Measurements from ENCODE around the gene VSX1.

Gene VSX1

DNA sequence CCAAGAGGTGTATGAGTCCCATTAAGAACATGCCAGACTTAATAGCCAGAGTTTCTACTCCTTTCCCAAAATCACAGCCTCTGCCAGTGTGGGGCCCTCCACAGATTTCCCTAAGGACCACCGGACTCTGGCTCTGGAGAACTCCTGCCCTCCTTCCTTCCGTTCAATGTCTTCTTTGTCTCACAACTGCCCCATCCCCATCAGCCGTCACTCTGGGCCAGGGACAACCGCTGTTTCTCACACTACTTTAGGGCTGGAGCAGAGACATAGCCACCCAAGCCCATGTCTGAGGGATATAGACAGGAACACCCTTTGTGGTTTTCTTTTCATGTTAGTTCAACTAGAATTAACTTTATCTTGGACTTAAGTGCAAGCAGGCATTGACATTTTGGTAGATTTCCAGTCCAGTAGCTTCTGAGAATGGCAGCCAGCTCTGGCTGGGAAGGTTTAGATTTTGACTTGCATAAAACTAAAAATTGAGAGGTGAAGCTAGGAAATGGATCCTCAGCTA lies 17.3 kb downstream of the VSX1 start:
- DNase-seq: no peak

DNA sequence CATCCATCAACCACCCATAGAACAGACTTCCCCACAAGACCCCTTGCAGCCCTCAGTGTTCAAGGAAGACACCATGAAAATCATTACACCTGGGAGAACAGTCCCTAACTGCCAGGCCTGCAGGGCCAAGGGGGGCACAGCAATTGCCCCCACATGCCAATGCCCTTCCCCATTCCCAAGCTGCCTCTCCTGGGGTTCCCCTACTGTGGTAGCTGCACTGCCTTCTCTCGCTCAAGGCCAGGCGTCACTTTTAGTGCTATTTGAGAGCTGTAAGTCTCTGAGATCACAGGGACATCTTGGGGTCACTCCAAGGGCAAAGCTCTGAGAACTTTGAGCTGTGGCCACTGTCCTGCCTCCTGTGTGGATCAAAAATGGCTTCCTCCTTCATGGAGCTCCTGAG lies 18.0 kb downstream of the VSX1 start:
- no peak for DNase-seq

DNA sequence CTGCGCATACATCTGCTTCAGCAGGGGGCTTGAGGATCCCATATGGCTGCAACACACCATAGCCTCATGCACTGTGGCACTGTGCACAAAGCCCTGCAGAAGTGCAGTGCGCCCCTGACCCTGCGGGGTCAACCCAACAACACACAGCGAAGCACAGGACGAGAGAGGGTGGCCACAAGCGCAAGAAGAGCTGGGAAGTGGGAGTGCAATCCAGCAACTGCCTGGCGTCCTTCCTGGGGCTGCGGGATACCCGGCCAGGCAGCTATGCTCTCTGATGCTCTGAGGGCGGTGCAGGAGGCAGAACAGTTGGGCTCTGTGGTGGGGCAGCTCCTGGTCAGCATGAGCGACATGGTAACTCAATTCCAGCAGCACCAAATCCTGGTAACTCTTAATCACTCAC lies 18.4 kb downstream of the VSX1 start:
- no peak for DNase-seq

DNA sequence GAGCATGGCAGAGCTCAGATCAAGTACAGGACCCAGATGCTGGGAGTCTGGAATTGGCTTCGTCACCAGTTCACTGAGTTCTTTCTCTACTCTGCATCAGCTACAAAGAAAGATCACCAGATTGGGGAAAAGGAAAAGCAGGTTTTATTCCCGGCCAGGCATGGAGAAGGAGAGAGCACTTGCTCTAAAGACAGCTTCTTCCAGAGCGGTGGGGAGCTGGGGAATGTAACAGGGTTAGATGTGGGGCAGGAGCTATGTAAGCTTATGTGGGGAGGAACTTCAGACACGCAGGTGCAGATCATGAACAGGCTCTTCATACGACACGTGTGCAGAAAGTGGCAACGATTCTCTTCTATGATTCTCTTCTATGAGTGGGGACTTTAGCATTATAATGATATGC lies 19.1 kb downstream of the VSX1 start:
- no peak for DNase-seq

DNA sequence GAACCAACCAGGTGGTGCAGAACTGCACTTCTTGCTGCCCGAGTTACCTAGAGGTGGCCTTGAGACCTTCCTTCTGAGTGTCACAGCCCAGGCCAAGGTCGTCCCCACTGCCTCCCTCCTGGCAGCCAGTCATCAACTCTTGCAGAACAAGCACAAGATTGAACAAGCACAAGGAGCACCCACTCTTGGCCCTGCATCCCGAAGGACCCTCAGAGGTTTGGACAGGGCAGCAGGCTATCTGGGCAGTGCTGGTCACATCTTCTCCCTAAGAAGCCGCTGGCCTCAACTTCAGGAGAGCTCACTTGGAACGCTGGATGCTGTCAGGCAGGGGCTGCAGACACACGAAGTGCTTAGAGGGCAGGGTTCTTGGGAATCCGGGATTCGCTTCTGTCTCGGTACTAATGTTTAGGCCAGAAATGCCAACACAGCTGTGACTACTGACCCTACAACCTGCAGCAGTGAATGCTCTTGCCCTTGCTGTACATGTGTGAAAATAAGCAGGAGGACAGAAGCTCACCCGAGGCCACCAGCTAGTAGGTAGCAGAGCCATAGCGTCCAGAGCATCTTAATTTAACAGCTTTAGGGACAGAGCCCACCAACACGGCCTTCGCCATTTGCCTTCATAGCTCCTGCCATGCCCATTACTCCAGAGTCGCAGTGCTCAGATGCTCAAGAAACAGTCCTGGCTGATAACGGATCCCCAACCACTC lies 20.0 kb downstream of the VSX1 start:
- DNase-seq: no peak

DNA sequence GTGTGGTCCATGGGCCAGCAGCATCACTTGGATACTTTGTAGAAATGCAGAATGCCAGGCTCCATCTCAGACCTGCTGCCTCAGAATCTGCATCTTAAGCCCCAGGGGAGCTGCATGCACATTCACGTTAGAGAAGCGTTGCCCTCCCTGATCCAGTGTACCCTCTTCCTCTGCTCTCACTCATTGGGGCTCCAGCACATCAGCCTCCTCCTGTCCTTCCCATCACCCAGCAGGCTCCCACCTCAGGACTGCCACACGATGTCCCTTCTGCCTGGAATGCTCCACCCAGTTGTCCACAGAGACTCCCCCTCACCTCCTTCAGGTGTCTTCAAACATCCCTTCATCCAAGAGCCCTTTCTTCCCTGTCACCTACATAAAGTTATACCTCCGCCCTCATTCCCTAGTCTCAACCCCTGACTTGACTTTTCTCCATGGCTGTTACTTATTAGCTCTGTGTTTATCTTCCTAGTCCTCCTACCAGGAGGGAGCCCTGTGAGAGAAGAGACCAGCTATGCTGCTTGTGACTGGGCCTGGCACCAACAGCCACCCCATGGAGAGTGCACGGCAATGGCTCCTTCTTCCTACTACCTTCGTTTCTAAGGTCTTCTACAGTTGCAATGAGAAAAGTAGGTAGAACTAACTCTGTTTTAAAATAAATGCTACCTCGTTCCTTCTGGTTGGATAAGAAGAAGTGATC lies 20.7 kb downstream of the VSX1 start:
- no peak for DNase-seq

DNA sequence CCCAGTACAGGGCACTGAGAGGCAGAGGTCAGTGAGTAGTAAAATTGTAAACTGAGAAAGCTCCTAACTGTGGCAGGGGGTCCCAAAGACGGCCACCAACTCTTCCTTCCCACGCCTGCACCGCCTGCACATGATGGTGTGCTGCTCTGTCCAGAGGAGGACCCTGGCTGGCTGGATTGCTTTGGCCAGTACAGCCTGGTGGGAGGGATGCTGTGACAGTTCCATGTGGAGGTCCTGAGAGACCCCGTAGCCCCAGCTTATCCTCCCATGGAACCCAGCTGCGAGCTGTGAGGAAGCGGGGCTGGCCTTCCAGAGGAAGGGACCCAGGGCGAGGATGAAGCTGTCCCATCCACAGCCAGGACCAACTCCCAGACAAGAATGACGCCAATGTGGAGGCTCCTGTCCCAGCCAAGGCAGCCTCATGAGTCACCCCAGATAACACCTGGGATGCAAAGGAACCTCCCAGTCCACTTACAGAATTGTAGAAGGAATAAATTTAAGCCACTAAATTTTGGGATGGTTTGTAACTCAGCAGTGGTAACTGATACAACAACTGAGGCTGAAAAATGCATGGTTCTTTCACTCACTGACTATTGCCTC lies 22.0 kb downstream of the VSX1 start:
- DNase-seq: no peak

DNA sequence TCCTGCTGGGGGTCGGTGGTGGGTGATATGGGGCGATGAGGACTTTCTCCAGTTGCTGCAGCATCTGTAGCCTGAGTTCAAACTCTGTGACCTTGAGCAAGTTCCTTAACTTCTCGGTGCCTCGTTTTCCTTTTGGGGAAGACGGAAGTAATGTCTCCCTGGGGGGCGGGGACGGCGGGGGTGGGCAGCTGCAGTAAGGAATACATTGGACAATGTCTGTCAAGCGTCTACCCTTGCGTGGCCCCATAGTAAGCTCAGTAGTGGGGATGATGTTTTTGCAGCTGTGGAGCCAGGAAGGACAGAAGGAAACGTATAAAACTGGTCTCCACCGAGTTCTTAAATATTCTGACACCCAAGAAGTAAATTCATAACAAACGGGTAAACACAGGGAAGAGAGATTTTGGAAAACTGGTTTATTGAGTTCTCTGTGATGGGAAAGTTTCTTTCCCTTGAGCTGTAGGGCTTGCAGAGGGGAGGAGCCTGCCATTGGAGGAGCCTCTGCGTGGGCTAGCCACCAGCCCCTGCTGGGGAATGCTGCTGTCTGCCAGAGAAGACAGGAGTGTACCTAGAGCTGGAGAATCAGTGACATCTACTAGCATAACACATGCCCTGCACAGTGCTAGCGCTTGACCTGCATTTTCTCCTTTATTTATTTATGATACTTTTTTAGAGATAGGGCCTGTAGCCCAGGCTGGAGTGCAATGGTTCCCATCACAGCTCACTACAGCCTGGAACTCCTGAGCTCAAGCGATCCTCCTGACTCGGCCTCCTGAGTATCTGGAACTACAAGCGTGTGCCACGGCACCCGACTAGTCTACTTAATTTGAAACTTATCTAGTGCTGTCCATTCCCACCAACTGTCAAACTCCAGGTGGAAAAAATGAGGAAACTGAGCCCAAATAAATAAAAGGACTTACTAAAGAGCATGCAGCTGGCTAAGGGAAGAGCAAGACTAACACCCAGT lies 22.8 kb downstream of the VSX1 start:
- peak; percentile 39 for DNase-seq

DNA sequence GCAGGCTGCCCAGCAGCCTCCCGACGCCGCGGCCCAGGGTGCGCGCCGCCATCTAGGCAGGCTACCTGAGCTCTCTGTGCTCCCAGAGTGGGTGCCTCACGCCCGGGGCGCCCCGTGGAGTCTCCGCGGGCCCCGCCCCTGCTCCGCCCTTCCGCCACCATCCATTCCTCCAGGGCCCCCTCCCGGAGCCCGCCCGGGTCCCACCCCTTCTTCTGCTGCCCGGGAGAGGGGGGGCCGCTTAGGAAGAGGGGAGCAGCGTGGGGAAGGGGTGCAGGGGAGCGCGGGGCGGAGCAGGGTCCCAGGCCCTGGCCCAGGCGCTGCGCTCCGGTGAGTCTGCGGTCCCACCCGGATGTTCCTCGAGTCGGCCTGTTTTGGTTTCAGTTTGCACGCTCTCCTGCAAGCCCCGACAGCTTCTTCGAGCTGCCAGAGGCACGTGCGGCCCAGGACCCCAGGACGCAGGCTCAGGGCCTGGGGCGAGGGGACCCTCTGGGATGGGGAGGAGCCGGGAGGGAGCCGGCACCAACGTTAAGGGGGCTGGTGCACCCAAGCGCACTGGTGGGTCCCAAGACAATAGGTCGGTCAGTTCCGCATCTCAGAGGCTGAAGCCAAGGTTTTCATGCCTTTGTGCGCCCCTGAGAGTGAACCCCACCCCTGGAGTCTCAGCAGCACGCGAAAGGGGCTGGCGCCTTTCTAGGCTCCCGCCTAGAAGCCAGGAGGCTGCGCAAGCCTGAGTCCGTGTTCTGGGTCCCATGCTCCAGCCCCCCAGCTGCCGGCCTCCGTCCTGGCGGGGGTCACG lies 23.7 kb downstream of the VSX1 start, which contains the start of gene ACSS1:
ACSS1 (minus strand) TSS at position 89 of the 796 bp plus-strand sequence; CDS start at position 52, 37 bp downstream.
- peak; percentile 83 for DNase-seq

DNA sequence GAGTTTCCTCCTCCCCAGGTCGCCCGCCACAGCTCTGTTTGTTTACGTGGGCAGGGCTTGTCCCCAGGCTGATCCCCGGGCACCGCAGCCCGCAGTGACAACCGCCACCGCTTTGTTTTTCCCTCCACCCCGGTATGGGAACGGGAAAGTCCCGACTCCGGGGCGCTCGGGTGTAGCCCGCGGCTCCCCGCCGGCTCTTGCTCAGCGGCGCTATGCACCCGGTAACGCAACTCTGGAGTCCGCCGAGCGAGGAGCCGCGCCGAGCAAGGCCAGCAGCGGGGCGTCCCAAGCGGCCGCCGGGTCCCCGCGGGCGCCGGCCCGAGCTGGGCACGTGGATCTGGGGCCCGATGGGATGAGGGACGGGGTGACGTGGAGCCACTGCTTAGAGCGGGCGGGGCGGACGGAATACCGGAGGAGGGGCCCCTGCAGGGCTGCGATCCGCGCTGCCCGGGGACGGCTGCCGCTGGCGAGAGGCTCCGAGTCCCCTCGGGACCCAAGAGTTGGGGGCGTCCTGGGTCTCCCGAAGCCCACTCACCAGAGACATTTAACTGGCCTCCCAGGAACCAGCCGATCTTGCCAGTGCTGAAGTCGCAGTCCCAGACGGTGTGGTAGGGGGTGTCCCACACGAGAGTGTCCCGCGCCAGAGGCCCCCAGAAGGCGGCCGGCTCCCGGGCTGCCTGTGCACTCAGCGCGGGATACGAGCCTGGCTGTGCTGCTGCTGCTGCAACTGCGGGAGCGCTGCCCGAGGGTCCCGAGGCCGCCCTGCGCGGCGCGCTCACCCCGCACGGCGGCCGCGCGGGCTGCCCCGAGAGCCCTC lies 24.5 kb downstream of the VSX1 start:
- peak; percentile 73 for DNase-seq

DNA sequence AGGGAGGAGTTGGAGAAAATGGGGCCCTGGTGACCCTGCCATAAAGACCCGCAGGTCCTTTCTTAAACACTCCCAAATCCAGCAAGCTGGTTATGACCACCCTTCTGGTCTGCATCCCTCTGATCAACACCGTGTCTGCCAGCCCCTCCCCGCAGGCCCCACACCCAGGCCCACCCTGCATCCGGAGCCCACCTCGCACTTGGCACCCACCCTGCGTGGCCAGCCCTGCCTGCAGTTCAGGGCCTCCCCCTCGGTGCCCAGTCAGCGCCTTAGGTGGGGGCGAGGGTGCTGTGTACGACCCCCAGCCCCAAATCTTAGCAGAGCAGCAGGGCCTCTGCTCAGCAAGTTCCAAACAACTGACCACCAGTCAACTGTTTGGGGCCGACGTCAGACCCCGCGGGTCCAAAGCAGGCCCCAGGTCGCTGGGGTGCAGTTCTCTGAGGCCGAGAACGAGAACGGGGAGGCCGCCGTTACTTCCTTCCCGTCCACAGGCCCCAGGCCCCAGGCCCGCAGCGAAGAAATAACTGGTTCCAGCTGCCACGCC lies 25.2 kb downstream of the VSX1 start:
- no peak for DNase-seq

DNA sequence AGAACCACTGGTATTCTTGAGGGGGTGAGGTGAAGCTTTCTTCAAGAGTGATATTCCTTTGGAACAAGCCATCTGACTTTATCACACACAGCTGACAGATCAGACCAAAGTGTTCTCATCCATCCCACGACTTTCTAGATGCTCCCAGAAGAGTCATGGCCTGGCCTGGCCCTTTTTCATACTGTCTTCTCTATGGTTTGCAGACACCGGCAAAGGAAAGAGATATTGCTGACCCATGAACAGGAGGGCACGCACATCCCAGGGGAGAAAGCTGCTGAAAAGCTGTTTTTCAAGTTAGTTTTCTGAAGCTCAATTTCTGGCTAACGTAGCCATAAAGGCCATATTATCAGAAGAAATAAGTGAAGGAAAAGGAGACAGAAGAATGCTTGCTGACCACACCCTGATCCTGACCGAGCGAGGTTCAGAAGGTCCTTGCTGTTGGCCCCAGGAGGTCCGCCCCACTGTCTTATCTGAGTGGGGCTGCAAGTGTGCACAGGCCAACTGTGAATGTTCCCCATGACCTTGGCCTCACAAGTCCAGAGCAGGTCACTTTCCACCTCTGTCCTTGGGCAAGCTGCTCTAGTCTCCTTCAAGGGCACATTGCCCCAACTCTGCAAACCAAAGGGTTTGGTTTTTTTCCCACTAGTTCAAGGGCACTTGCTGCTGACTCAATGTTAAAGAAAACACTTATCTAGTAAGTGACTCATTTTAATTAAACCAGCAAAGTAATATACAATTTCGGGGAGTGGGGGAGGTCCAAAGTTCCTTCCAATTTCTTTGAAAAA lies 26.0 kb downstream of the VSX1 start:
- DNase-seq: no peak

DNA sequence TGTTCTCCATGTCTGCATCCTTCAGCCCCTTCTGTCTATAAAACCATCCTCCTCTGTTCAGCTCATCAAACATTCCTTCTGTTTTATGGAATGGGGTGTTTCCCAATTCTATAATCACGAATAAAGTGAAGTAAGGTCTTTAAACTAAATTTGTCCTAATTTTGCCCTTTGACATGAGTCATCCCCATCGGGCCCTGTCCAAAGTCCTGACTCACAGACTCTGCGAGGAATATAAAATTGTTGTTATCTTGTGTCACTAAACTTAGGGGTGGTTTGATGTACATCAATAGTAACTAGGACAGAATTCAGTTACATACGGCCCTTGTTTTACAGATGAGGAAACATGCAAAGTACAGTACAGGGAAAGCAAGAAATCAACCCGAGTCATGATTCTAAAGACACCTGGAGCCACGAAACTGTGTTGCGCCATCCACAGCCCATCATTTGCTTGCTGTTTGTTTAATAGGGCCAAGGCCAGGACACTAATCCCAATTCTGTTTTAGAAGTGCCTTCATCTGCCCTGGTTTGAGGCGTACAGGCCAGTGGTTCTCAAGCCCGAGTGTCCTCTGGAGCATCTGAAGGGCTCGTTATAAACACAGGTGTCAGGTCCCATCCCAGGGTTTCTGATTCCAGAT lies 26.8 kb downstream of the VSX1 start:
- DNase-seq: no peak

DNA sequence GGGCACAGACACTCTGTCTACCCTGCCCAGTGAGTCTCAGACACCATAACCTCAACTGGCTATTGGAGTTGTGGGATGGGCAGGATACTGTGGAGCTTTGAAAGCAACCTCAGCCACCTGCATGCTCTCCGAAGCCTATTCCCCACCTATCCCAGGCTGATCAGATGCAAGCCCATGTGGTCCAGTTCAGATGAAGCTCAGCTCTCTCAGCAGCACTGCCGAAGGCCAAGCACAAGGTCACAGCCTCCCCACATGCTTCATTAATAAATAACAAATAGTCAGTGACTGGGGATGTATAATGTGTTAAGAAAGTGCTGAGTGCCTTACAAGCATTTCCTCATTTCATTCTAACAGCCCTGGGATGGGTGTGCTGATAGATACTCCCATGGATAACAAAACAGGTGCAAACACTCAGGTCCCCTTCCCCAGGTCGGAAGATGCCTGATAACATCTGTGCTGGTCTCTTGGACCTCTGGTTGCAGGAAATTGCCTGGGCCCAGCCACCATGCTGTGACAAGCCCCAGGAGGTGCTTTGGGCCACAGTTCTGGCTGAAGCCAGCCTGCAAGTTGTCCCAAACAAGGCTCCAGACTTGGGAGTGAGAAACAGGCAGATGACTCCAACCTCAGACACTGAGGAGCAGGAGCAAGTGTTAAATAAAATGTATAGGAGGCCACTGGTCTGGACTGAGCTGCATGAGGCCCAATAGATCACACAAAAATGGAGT lies 27.7 kb downstream of the VSX1 start:
- DNase-seq: no peak

DNA sequence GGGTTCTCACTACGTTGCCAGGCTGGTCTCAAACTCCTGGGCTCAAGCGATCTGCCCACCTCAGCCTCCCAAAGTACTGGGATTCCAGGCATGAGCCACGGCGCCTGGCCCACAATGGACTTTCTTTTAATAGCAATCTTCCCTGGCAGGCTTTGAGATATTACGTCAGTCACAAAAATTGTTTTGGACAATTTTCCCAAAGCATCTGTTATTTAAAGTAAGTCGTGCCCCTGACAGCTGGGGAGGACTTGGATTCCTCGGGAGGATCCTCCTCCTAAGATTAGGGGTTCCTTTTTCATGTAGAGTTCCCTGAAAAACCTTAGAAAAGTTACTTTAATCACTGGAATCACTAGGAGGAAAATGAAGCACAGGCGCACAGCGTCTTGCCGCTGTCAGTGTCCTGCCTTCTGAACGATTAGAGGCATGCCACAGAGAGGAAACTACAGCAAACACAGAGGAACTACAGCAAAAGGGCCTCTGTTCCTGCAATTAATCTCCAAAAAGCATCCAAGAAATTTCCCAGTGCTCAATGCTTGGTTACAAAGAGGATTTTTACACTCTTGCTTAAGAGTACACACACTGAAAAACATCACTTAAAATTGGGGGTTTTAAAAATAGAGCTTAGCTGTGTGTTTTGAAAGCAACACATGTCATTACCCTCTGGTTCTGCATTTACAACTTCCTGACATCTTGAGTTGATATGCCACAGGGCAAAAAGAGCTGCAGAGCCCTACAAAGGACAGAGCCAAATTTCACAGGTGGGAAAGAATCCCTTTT lies 28.5 kb downstream of the VSX1 start:
- no peak for DNase-seq

DNA sequence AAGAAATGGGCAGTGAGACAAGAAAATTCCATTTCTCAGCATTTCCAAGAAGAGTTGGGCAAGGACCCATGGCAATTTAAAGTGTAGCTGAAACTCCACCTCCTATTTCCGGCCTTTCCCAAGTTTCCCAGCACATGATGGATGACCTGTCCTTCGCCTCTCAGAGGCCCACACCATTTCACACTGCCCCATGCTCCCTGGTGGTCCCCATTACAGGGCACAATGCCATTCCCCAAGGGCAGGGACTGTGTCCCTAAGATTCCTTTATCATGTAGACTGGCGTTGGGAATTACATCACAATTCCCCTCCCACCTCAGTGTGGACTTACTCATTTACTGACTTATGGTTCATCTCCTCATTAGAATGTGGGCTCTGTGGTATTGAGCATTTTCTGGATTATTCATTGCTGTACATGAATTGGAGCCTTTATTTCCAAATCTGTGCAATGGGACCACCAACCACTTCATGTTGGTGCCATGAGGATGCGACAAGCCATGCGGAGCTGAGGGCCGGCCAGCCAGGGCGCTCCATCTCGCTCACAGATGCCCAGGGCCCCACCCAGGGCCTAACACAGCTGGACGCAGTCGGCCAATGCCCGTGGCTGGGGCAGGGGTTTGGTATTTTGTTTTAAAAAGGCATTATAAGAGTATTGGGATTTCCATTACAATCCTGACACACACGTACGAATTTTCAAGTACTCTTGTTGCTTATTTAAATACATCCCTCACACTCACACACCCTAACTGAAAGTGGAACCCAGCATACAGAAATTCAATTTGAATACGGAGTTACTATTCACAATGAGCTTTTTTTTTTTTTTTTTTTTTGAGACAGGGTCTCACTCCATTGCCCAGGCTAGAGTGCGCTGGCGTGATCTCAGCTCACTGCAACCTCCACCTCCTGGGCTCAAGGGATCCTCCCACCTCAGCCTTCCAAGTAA lies 29.4 kb downstream of the VSX1 start:
- no peak for DNase-seq
